Tibial nerve (tissue), 4 donors: ENCODE results near the gene MRNIP. TPM values are rescaled to one million over a fixed set of nuclear protein-coding genes. Genes with fewer than 3 reads are reported as not detected.

ENCODE experiments used
- DNase-seq, 2 donors: peaks; one replicate each; pipeline ENCODE4 v3.0.0-alpha.2; 2019; ENCODE audit warnings: low spot score in 2 of 2
- H3K27ac ChIP-seq, 4 donors: fragments of 200-600 bp; sonication (generic) in 3 of 4; one replicate each; pipeline ENCODE4 v1.5.1; 2017 to 2019; ENCODE audit warnings: mild to moderate bottlenecking in 1 of 4
- H3K27me3 ChIP-seq, 2 donors: fragments of 200-600 bp; sonication (generic) in 1 of 2; one replicate each; pipeline versions ENCODE4 v1.5.1 to v1.6.0; 2017 to 2019
- H3K36me3 ChIP-seq, 3 donors: fragments of 200-600 bp; sonication (generic); one replicate each; pipeline ENCODE4 v1.5.1; 2018 to 2019
- H3K4me1 ChIP-seq, 4 donors: fragments of 200-600 bp; sonication (generic) in 3 of 4; one replicate each; pipeline ENCODE4 v1.5.1; 2017 to 2019
- H3K4me3 ChIP-seq, 4 donors: fragments of 200-600 bp; sonication (generic) in 3 of 4; one replicate each; pipeline ENCODE4 v1.5.1; 2017 to 2019; ENCODE audit warnings: mild to moderate bottlenecking in 1 of 4, moderate library complexity in 1 of 4
- H3K9me3 ChIP-seq, 4 donors: fragments of 200-600 bp; sonication (generic) in 3 of 4; one replicate each; pipeline ENCODE4 v1.5.1; 2017 to 2019
- CTCF ChIP-seq, 5 experiments: fragments of 200-600 bp in 3 of 5; fragments of 450-650 bp in 2 of 5; sonication (generic) in 3 of 5; IDR thresholded peaks; one replicate each; pipeline ENCODE4 v1.5.1; 2016 to 2019; ENCODE audit warnings: antibody characterized with exemption in 5 of 5, mild to moderate bottlenecking in 3 of 5, moderate library complexity in 2 of 5
- EP300 ChIP-seq, 2 donors: sonication (generic); formaldehyde crosslinking; IDR thresholded peaks; one replicate each; pipeline ENCODE4 v1.6.1; 2017; ENCODE audit warnings: antibody characterized with exemption in 2 of 2, mild to moderate bottlenecking in 1 of 2
- POLR2A ChIP-seq, 2 donors: fragments of 450-650 bp; IDR thresholded peaks; one replicate each; pipeline ENCODE4 v1.6.1; 2017; ENCODE audit warnings: antibody characterized with exemption in 2 of 2, mild to moderate bottlenecking in 2 of 2, moderate library complexity in 2 of 2
- WGBS, 2 donors: methylation state at CpG; one replicate each; pipeline ENCODE4 v1.1.5; 2018; 5-methylcytosine and 5-hydroxymethylcytosine counted together
- total RNA-seq, 4 donors: library from RNA; depleted of rRNA; stranded (reverse); fragments of >200 nt; gene quantifications; one replicate each; pipeline ENCODE4 v1.1.0, GENCODE V29; 2016

The MRNIP gene
- total RNA-seq, 4 donors from 2014 or later: 48.5 to 82.4 (median 63.2) TPM

GRCh38 chr5:179818746-179819295 lies 39.8 kb downstream of the MRNIP start:
- Histone ChIP-seq H3K27ac (peak overlapping the region; percentile 95 to 100 (median 98)), H3K27me3 (no peaks in the 10 kb centered on the region), H3K36me3 (peaks cover 4 to 33% (median 4%) of the 10 kb centered on the region in 3 donors), H3K4me1 (peaks cover 0 to 59% (median 50%) of the 10 kb centered on the region in 4 donors), H3K9me3 (no peaks in the 10 kb centered on the region), H3K4me3 (peak overlapping the region; percentile 80 to 88 (median 86))
- peak; percentile 34 to 75 for TF ChIP-seq POLR2A (IDR thresholded peaks at IDR 0.05)
- peak; percentile 99 to 100 for TF ChIP-seq EP300 (IDR thresholded peaks at IDR 0.05)
- peak in 2 of 5 experiments; percentile 16 to 51 for TF ChIP-seq CTCF (IDR thresholded peaks at IDR 0.05)
- DNase-seq: peak; percentile 91 to 94
- WGBS, 2 donors: 1% methylated on average over 28 to 31 of the region's 35 CpGs

GRCh38 chr5:179817890-179818745 lies 40.5 kb downstream of the MRNIP start:
- 48 to 49% methylated on average over 12 to 14 of the region's 14 CpGs for WGBS, 2 donors
- no peak for DNase-seq
- H3K4me1 ChIP-seq: peaks cover 0 to 52% (median 44%) of the 10 kb centered on the region in 4 donors
- peak overlapping the region; percentile 80 to 88 (median 86) for H3K4me3 ChIP-seq
- H3K9me3 ChIP-seq: no peaks in the 10 kb centered on the region
- peak overlapping the region; percentile 95 to 100 (median 98) for H3K27ac ChIP-seq
- no peaks in the 10 kb centered on the region for H3K27me3 ChIP-seq
- no peak for TF ChIP-seq CTCF (IDR thresholded peaks at IDR 0.05)
- no peak for TF ChIP-seq EP300 (IDR thresholded peaks at IDR 0.05)
- no peak for TF ChIP-seq POLR2A (IDR thresholded peaks at IDR 0.05)
- peaks cover 0 to 33% (median 4%) of the 10 kb centered on the region in 3 donors for H3K36me3 ChIP-seq

GRCh38 chr5:179817470-179817840 lies 41.2 kb downstream of the MRNIP start:
- Histone ChIP-seq H3K36me3 (peaks cover 0 to 34% (median under 1%) of the 10 kb centered on the region in 3 donors), H3K27me3 (no peaks in the 10 kb centered on the region), H3K9me3 (no peaks in the 10 kb centered on the region), H3K4me1 (peaks cover 0 to 45% (median 38%) of the 10 kb centered on the region in 4 donors), H3K27ac (peak overlapping the region; percentile 76 to 100 (median 87)), H3K4me3 (peak overlapping the region; percentile 41 to 65 (median 50))
- no peak for DNase-seq
- 73 to 83% methylated on average over 8 of the region's 8 CpGs for WGBS, 2 donors
- TF ChIP-seq POLR2A (IDR thresholded peaks at IDR 0.05) (no peak), EP300 (IDR thresholded peaks at IDR 0.05) (no peak), CTCF (IDR thresholded peaks at IDR 0.05) (no peak)

GRCh38 chr5:179816796-179817469 lies 41.7 kb downstream of the MRNIP start:
- 1 to 2% methylated on average over 12 to 59 of the region's 72 CpGs for WGBS, 2 donors
- H3K27me3 ChIP-seq: no peaks in the 10 kb centered on the region
- H3K4me3 ChIP-seq: peak overlapping the region; percentile 41 to 65 (median 50)
- H3K4me1 ChIP-seq: peaks cover 0 to 40% (median 33%) of the 10 kb centered on the region in 4 donors
- TF ChIP-seq EP300 (IDR thresholded peaks at IDR 0.05) (no peak), CTCF (IDR thresholded peaks at IDR 0.05) (peak in 1 of 5 experiments; percentile 19), POLR2A (IDR thresholded peaks at IDR 0.05) (no peak)
- H3K36me3 ChIP-seq: peaks cover 0 to 37% (median 0%) of the 10 kb centered on the region in 3 donors
- DNase-seq: no peak
- peak overlapping the region; percentile 76 to 100 (median 87) for H3K27ac ChIP-seq
- no peaks in the 10 kb centered on the region for H3K9me3 ChIP-seq
